ENCODE data around the gene PDLIM4. TPM values are rescaled to one million over a fixed set of nuclear protein-coding genes. Genes with fewer than 3 reads are reported as not detected.

The PDLIM4 gene
- total RNA-seq, 3 donors from 2014 or later = 0.32 to 0.43 (median 0.35) TPM

DNA sequence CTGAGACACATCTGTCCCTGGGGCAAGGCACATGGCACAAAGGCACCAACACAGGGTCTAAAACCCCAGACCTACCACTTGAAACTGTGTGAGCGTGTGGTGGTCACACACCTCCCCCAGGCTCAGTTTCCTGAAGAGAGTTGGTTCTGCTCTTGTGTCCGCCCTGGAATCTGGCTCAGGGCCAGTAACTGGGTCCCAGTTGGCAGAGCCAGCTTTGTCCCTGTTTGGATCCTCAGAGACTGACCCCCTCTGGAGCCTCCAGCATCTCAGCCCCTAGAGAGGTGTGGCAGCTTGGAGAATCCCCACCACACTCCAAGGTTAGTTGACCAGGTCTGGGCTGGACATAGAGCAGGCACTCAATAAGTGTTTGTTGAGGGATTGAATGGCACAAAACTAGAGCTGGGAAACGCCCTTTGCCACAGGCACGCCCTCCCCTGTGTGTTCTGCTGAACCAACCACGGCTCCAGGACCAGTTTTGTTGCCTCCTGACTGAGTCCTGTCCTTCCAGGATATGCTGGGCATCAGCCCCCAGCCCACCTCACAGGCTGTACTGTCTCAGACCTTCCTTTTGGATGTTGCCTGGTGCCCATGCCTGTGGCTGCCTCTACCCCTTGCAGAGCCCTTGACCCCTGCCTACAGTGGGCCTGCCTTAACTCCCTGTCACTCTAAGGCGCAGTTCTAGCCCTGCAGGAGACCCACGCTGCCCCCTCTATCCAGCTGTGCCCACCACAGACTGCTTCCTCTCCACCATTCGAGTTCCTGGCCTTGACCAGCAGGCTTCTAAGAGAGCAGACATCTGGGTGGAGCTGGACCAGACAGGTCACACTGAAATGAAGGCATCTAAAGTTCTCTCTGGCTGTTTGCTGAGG is 3.8 kb upstream of the PDLIM4 start:
- no peaks in the 10 kb centered on the region for H3K4me1 Mint-ChIP-seq (ENCODE audit: low read depth)
- no peaks in the 10 kb centered on the region for H3K36me3 Mint-ChIP-seq (ENCODE audit: insufficient read depth)
- H3K4me3 Mint-ChIP-seq = no peak overlapping the region
- peaks cover 17% of the 10 kb centered on the region for H3K27me3 Mint-ChIP-seq (ENCODE audit: low read depth)
- DNase-seq (no peak), ATAC-seq (no peak)
- H3K9me3 Mint-ChIP-seq = no peaks in the 10 kb centered on the region

DNA sequence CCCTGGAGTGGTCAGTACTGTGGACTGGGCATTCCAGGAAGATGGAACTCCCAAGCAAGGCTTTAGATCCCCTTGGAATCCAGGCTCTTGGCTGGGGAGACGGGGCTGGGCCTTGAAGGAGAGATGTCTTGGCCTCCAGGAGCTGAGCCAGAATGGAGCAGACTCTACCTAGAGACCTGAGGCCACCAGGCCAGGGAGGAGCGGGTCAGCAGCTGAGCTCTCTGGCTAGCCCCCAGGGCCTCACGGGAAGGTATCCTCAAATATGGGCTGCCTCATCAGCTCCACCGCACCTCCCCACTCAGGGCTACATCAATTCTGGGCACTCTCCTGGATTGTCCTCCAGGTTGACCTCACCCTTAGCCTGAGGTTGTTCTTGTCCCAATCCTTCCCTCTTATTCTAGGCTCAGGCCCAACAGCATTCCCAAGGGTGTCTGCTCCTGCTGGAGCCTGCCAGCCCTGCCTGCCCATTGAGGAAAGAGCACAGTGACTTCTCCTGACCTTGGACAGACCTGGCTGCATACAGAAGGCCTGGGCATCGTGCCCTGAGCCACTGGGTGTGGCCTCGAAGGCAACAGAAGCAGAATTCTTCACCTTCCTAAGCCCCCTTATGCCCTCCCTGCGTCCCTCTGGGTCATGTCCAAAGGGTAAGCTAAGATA is 3.0 kb upstream of the PDLIM4 start:
- no peaks in the 10 kb centered on the region for H3K4me1 Mint-ChIP-seq (ENCODE audit: low read depth)
- H3K9me3 Mint-ChIP-seq = no peaks in the 10 kb centered on the region
- no peaks in the 10 kb centered on the region for H3K36me3 Mint-ChIP-seq (ENCODE audit: insufficient read depth)
- DNase-seq = no peak
- no peak for ATAC-seq
- no peak overlapping the region for H3K4me3 Mint-ChIP-seq
- peaks cover 17% of the 10 kb centered on the region for H3K27me3 Mint-ChIP-seq (ENCODE audit: low read depth)

DNA sequence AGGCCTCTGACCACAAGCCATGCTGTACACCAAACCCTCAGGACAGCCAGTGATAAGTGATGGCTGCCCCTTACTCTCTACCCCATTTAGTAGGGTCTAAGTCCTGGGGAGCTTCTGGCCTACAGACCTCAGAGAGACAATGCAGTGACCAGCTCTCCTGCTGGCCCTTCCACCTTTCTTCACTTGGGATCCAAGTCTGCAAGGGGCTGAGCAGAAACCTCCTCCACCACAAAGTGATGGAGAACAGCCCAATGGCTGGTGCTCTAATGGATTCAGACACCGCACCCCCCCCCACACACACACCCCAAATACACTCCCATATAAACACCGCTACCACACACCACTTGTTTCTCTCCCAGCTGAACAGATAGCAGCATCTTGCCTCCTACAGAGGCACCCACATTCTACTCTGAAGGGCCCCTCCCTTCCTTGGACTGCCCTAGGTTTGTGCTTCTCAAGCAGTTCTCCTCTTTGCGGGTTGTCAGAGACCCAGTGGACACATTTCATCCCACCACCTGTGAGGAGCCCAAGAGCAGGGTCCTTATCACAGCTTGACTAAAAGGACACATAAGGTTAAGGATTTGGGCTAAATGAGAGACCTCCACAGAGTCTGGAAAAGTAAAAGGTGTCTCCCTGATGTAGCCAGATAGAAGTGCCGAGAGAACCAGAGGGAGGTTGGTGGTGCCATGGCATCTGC is 1.3 kb upstream of the PDLIM4 start:
- no peaks in the 10 kb centered on the region for H3K9me3 Mint-ChIP-seq
- ATAC-seq (no peak), DNase-seq (no peak)
- H3K4me1 Mint-ChIP-seq (ENCODE audit: low read depth) = peaks cover 9% of the 10 kb centered on the region
- H3K36me3 Mint-ChIP-seq (ENCODE audit: insufficient read depth) = no peaks in the 10 kb centered on the region
- no peak overlapping the region for H3K4me3 Mint-ChIP-seq
- H3K27me3 Mint-ChIP-seq (ENCODE audit: low read depth) = peaks cover 17% of the 10 kb centered on the region

DNA sequence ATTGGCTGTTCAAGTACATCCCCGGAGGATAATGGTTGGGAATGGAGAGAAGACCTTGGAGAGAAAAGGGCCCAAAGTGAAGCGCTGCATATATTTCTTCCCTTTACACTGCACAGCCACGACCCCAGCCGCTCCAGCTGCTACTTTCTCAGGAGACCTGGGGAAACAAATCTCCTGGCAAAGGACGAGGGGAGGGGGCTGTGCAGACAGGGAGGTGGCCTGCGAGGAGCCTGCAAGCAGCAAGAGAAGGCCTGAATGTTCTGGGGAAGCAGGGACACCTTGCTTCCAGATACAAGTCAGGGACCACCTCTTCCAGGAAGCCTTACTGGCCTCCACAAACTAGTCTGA is 739 bp upstream of the PDLIM4 start:
- Mint-ChIP-seq H3K4me3 (no peak overlapping the region), H3K9me3 (no peaks in the 10 kb centered on the region), H3K27me3 (ENCODE audit: low read depth) (peaks cover 17% of the 10 kb centered on the region), H3K4me1 (ENCODE audit: low read depth) (peaks cover 9% of the 10 kb centered on the region), H3K36me3 (ENCODE audit: insufficient read depth) (no peaks in the 10 kb centered on the region)
- no peak for ATAC-seq
- no peak for DNase-seq

DNA sequence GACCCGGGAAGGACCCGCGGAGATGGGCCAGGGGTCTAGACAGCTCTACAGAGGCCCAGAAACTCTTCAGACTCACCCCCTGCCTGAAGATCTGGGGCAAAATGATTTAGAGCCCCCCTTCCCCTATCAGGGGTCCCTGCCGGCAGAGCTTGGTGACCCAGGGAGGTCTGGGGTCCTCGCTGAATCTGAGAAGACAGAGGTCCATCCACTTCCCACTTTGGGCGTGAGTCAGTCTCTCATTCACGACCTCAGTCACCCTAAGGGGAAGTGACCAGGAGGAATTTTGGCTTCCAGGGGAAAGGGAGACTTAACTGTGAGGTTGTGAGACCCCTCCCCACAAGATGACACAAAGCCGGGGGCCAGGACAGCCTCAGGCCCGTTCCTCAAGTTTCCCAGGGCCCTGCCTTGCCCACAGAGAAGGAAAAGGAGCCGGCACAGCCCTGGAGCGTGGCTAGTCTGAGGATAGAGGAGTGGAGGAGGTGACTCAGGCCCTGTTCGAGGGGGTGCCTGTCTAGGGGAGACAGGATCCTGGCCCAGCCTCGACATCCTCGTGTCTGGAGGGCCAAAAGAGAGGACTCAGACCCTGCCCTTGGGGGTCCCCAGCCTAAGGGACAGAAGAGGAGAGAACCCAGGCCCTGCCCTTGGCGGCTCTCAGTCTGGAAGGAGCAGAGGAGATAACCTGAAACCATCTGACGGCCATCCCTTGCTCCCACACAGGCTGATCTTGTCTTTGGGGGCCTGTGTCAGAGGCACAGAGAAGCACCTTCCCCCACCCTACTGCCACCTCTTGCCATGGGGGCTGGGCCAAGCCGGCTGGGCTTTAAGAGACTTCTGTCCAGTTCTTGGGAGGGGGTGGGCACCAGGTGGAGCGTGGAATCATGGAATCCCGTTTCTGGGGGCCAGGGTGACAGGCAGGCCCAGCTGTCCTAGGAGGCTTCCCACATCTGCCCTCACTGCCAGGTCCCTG is 889 bp downstream of the PDLIM4 start:
- peaks cover 17% of the 10 kb centered on the region for H3K27me3 Mint-ChIP-seq (ENCODE audit: low read depth)
- H3K36me3 Mint-ChIP-seq (ENCODE audit: insufficient read depth) = no peaks in the 10 kb centered on the region
- no peak for DNase-seq
- no peak overlapping the region for H3K4me3 Mint-ChIP-seq
- peaks cover 9% of the 10 kb centered on the region for H3K4me1 Mint-ChIP-seq (ENCODE audit: low read depth)
- no peak for ATAC-seq
- H3K9me3 Mint-ChIP-seq = no peaks in the 10 kb centered on the region

DNA sequence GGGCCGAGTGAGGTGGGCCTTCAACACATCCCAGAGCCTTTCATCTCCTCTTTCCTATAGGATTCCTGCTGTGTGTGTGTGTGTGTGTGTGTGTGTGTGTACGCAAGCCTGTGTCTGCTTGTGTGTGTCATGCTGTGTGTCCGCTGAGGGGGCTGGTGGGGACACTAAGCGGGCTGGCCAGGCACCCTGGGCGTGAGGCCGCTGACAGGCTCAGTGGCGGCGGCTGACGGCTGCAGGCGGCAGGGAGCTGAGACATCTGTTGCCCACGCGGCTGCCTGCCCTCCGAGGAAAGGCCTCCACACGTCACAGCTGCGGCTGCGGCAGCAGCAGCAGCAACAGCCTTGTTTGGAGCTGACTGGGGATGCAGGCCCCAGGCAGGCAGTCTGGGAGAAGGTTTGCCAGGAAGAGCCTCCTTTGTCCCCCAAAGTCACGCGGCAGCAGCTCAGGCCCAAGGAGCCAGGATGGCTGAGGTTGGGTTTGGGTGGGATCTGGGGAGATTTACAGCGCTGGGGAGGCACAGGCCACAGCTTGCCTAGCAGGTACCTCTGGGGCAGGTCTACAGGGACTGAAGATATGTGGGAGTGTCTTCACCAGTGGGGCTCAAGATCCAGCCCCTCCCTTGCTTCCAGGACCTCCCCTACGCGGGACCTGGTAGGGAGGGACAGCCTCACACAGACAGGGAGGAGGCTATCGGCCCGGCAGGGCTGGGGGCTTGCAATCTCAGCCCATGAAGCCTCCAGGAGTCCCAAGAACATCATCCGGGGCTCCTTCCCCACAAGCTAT is 1.8 kb downstream of the PDLIM4 start:
- Mint-ChIP-seq H3K9me3 (no peaks in the 10 kb centered on the region), H3K4me3 (no peak overlapping the region), H3K27me3 (ENCODE audit: low read depth) (peaks cover 17% of the 10 kb centered on the region), H3K4me1 (ENCODE audit: low read depth) (peaks cover 12% of the 10 kb centered on the region), H3K36me3 (ENCODE audit: insufficient read depth) (no peaks in the 10 kb centered on the region)
- DNase-seq = no peak
- no peak for ATAC-seq

DNA sequence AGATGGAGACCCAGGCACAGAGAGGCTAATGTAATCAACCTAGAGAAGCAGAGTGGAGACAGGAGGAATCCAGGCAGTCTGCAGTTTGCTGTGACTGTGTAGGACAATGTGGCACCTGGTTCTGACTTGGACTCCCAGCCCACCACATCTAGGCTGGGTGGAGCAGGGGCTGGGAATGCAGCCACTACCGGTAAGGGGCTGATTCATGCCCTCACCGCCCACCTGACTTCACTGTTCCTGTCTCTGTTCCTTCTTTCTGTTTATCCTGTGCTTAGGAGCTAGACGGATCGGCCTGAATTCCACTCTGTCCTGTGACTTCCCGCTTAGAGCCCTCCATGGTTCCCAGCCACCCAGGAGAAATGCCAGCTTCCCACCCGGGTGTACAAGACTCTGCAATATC is 2.6 kb downstream of the PDLIM4 start:
- ATAC-seq = no peak
- H3K4me1 Mint-ChIP-seq (ENCODE audit: low read depth) = peaks cover 14% of the 10 kb centered on the region

DNA sequence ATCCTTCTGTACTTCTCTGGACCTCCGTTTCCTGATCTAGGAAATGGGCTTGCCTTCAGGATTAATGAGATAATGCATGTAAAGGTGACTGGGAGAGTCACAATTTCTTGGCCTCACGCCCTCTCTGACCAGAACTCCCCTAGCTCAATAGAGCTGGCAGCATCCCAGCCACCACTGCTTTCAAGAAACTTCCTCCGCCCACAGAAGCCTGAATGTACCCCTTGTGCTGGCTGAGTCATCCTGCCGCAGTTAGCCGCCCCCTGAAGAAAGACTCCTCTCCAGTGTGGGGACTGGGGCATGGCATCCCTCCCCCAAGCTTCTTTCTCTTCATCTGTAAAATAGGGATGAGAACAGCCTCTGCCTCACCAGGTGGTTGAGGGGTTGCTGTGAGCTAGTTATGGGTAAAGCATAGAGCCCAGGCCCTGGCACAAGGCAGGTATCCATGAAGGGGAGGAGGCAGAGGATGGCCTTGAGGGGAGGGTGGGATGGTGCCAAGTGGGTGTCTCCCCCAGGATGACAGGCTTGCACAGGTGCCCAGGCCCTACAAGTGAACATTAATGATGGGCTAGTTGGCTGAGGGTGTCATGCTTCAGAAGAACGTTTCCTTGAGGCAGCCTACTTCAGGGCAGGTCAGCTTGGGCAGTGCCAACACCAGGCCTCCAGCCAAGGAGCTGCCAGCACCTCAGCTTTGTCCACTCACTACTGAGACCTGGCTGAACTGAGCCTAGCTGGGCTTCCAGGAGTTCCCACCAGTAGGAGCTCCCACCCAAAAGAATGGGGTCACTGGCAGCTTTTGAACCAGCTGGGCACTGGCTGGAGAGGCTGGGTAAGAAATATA is 3.4 kb downstream of the PDLIM4 start:
- H3K36me3 Mint-ChIP-seq (ENCODE audit: insufficient read depth) = no peaks in the 10 kb centered on the region
- H3K4me3 Mint-ChIP-seq = no peak overlapping the region
- ATAC-seq = peak; percentile 60 to 67
- H3K9me3 Mint-ChIP-seq = no peaks in the 10 kb centered on the region
- H3K27me3 Mint-ChIP-seq (ENCODE audit: low read depth) = peaks cover 13% of the 10 kb centered on the region
- DNase-seq = peak; percentile 33
- H3K4me1 Mint-ChIP-seq (ENCODE audit: low read depth) = peaks cover 14% of the 10 kb centered on the region

More for the DNA sequence above, 2.6 kb downstream of the PDLIM4 start:
- Mint-ChIP-seq H3K27me3 (ENCODE audit: low read depth) (peaks cover 17% of the 10 kb centered on the region), H3K4me3 (no peak overlapping the region), H3K36me3 (ENCODE audit: insufficient read depth) (no peaks in the 10 kb centered on the region), H3K9me3 (no peaks in the 10 kb centered on the region)
- no peak for DNase-seq

DNA sequence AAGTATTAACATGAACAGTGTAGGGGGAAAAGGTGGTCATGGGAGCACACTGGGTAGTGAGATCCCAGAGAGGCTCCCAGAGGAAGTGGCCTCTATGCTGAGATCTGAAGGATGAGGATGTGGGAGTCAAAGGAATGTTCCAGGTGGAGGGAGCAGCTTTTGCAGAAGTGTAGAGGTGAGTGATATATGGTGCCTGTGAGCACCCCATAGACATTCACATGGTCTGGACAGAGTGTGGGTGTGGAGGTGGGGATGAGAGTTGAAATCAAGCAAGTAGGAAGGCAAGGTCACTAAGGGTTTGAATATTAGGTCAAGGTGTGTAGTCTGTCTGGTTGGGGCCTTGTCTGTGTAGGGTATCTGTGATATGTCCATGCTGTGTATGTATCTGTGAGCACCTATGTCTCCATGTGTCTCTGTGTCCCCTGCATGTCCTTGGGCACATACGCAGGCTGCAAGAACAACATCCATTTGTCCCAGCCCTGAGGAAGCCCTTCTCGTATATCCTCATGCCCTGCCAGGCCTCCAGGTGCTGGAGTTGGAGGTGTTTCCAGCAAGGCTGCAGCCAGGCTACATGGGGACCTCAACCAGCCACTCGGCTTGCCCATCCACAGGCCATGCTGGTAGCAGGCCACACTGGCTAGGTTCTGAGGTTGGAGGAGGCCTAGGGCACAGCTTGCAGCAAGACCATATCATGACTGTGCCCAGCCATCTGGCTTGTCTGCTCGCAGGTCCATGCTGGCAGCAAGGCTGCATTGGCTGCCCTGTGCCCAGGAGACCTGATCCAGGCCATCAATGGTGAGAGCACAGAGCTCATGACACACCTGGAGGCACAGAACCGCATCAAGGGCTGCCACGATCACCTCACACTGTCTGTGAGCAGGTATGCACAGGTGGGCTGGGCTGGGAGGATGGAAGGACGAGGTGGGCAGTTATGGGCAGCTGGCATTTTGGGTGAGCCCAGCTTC is 4.7 kb downstream of the PDLIM4 start:
- no peaks in the 10 kb centered on the region for H3K36me3 Mint-ChIP-seq (ENCODE audit: insufficient read depth)
- peaks cover 5% of the 10 kb centered on the region for H3K27me3 Mint-ChIP-seq (ENCODE audit: low read depth)
- ATAC-seq = no peak
- H3K9me3 Mint-ChIP-seq = no peaks in the 10 kb centered on the region
- peaks cover 14% of the 10 kb centered on the region for H3K4me1 Mint-ChIP-seq (ENCODE audit: low read depth)
- no peak for DNase-seq
- H3K4me3 Mint-ChIP-seq = no peak overlapping the region

DNA sequence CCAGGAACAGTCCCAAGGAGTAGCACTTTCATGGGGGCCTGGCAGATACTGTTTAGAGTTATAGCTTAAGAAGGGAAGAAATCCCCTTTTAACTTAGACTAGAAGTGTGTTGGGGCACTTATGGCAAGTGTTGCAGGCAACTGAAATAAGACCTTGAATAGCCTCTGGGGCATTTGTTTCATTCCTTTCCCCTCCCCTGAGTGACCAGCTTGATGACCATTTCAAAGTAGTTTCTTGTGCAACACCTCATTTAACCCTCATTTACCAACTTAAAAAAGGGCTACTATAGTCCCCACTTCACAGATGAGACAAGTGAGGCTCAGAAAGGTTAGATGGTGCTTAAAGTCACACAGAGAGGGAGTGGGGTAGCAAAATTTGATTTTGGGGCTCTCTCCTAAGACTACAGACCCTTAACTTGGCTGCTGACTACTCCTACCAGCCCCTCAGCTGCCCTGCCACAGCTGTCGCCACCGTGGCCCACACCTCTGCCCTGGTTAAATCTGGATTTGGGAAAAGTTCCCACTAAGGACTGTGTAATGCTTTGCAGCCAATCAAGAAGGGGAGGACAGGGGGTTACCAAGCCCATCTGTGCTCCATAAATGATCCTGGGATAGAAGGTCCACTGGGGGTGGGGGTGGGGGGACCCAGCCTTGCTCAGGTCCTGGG is 5.5 kb downstream of the PDLIM4 start:
- H3K4me3 Mint-ChIP-seq = no peak overlapping the region
- no peaks in the 10 kb centered on the region for H3K9me3 Mint-ChIP-seq
- DNase-seq (no peak), ATAC-seq (no peak)
- H3K36me3 Mint-ChIP-seq (ENCODE audit: insufficient read depth) = no peaks in the 10 kb centered on the region
- peaks cover 14% of the 10 kb centered on the region for H3K4me1 Mint-ChIP-seq (ENCODE audit: low read depth)
- H3K27me3 Mint-ChIP-seq (ENCODE audit: low read depth) = peaks cover 4% of the 10 kb centered on the region

DNA sequence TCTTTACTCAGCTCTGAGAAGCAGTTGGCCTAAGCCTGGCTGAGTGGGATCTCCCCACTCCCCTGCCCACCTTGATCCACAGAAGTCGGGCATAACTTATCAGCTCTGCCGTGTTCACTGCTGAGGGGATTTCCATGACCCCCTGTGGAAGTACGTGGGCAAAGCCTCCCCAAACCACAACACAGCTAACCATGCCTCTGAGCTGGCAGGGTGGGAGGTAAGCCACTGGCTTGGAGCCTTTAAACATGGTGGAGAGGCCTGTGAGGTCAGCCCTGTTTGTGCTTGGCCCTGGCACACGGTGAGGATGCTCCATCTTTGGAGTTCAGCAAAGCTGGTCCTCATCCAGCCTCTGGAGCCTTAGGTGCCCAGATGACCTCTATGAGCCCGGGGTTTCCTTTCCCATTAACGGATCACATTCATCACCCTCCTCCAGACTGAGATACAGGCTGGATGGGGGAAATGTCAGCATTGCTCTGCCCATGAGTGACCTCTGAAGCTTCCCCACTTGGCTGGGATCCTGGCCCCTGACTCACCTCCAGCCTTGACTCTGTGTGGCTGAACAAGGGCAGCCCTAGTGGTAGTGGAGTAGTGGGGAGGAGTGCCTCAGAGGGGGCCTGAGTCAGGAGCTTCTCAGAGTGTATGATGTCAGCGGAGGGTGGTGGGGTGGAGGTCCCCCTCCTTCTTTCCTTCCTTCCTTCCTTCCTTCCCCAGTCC is 6.2 kb downstream of the PDLIM4 start:
- no peak for DNase-seq
- no peaks in the 10 kb centered on the region for H3K36me3 Mint-ChIP-seq (ENCODE audit: insufficient read depth)
- peaks cover 14% of the 10 kb centered on the region for H3K4me1 Mint-ChIP-seq (ENCODE audit: low read depth)
- no peak overlapping the region for H3K4me3 Mint-ChIP-seq
- ATAC-seq = peak; percentile 56 to 66
- H3K27me3 Mint-ChIP-seq (ENCODE audit: low read depth) = no peaks in the 10 kb centered on the region
- no peaks in the 10 kb centered on the region for H3K9me3 Mint-ChIP-seq

All from activated T-cell treated with anti-CD3 and anti-CD28 coated beads, Interleukin-2, amount 50 U/mL, for 4 hours (primary cell).